ENCODE results near the gene AFF3. TPM values are rescaled to one million over a fixed set of nuclear protein-coding genes. Genes with fewer than 3 reads are reported as not detected.
"Not testable (repeated sequence)": the region's sequence is repeated elsewhere in the genome, so short reads cannot be mapped to it uniquely, and the experiment has no call there.

AFF3 gene
- total RNA-seq, 1 experiment from 2014 or later: 4.2 TPM

DNA sequence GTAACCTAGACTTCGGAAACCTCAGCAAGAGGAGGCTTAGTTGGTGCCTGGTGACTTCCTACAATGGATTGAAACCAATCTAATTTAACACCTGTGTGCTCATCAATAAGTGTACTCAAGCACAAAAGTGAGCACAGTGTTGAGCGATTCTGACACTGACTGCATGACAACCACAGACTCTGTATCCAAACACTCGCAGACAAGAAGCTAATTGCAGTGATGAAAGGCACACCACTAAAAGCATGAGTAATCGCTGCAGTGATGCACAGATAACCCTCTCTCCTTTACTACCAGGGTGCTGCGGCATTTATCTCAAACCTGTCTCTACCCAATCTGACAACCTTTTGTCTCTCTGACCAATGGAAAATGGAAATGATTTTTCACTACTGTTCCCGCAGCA lies 168.1 kb downstream of the AFF3 start:
- DNase-seq (ENCODE audit: low read depth, low spot score): no peak
- in situ Hi-C loops (cut with HindIII; ENCODE audit: low pct_unique_long_range_greater_than_20kb, low sequenced_read_pairs): no loop called here

DNA sequence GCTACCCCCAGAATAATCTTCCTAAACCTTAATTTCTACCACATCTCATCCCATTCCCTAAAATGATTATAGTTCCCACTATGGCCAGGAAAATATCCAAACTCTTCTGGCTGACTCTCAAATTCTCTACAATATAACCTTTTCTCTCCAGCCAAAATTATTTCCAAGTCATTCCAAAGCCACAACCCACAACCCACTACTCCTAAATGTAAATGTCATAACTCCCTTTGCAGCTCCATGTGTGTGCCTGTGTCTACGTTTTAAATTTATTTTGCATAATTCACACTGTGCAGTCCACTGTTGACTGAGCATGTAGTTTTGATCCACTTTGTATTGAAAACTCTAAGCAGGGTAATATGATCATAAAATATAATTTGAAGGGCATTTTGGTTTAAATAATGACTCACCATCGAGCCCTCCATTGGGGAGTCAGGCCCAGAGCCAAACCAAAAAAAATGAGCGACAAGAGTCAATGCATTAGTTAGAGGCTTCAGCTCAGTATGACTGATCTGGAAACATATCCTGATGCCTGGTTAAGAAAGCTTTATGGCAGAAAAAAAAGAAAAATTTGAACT lies 171.0 kb downstream of the AFF3 start:
- no peak for DNase-seq (ENCODE audit: low read depth, low spot score)
- in situ Hi-C loops (cut with HindIII; ENCODE audit: low pct_unique_long_range_greater_than_20kb, low sequenced_read_pairs): no loop called here

DNA sequence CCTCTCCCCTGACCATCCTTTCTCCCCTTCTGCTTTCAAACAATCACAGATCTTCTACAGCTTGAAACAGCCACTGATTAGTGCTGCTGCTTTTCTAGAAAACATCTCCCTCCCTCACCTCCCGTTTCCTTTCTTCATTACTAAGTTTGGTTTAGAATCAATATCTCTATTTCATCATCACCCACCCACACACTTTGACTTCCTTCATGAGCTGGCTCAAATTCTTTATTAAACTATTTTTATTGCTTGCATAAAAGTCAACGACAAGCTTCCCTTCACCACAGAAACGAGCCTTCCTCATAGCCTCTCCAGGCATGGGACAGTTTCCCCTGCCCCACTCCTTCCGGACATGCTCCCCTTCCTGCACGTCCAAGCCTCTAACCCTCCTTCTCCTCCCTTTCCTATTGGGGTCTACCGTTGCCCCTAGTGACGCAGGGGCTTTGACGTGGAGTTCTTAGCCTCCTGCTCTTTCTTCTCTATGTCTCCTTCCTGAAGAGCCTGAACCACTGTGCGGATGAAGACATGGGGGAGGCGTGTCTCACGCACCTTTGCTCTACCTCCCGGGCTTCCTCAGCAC lies 172.0 kb downstream of the AFF3 start:
- in situ Hi-C loops (cut with HindIII; ENCODE audit: low pct_unique_long_range_greater_than_20kb, low sequenced_read_pairs): no loop called here
- no peak for DNase-seq (ENCODE audit: low read depth, low spot score)

- DNase-seq (ENCODE audit: low read depth, low spot score): no peak
- in situ Hi-C loops (cut with HindIII; ENCODE audit: low pct_unique_long_range_greater_than_20kb, low sequenced_read_pairs): no loop called here
Observed at GRCh38 chr2:99961196-99961913, 181.0 kb downstream of the AFF3 start.

DNA sequence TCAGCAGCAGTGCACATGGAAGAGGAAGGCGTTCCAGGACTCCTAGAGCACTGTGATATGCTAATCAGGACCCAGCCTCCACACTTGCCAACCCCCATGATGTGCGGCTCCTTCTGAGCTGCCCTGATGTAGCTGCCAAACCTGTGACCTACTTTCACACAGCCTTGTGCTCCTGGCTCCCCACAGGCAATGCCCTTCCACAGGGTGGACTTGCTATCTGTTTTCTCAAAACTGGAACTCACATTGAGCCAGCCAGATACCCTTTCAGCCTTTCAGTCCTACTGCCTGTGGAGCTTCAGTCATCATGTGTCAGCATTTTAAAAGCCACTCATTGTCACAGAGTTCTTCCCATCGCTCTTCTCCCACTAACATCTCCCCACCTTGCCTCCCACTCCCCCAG lies 181.6 kb downstream of the AFF3 start:
- no peak for DNase-seq (ENCODE audit: low read depth, low spot score)
- in situ Hi-C loops (cut with HindIII; ENCODE audit: low pct_unique_long_range_greater_than_20kb, low sequenced_read_pairs): no loop called here

DNA sequence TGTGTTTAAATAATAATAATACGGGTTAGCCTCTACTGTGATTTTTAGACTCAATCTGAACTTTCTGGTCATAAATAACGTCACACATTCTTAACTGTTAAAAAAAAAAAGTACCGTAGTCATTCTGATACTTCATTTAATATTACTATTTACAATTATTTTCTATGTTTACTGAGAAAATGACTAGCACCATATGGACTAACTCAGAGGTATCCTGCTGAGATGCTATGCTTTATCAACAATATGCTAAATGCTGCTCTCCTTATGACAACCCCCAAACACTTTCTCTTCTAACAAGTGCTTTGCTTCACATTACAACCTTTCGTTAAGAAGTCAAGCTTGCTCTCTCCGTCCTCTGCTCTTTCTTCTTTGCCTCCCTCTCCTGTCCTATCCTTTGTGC lies 182.1 kb downstream of the AFF3 start:
- DNase-seq (ENCODE audit: low read depth, low spot score): no peak
- in situ Hi-C loops (cut with HindIII; ENCODE audit: low pct_unique_long_range_greater_than_20kb, low sequenced_read_pairs): no loop called here

GRCh38 chr2:99959261-99960014 lies 183.0 kb downstream of the AFF3 start:
- in situ Hi-C loops (cut with HindIII; ENCODE audit: low pct_unique_long_range_greater_than_20kb, low sequenced_read_pairs): no loop called here
- DNase-seq (ENCODE audit: low read depth, low spot score): no peak

GRCh38 chr2:99957332-99958133 lies 184.9 kb downstream of the AFF3 start:
- DNase-seq (ENCODE audit: low read depth, low spot score): peak; percentile 42
- in situ Hi-C loops (cut with HindIII; ENCODE audit: low pct_unique_long_range_greater_than_20kb, low sequenced_read_pairs): no loop called here

DNA sequence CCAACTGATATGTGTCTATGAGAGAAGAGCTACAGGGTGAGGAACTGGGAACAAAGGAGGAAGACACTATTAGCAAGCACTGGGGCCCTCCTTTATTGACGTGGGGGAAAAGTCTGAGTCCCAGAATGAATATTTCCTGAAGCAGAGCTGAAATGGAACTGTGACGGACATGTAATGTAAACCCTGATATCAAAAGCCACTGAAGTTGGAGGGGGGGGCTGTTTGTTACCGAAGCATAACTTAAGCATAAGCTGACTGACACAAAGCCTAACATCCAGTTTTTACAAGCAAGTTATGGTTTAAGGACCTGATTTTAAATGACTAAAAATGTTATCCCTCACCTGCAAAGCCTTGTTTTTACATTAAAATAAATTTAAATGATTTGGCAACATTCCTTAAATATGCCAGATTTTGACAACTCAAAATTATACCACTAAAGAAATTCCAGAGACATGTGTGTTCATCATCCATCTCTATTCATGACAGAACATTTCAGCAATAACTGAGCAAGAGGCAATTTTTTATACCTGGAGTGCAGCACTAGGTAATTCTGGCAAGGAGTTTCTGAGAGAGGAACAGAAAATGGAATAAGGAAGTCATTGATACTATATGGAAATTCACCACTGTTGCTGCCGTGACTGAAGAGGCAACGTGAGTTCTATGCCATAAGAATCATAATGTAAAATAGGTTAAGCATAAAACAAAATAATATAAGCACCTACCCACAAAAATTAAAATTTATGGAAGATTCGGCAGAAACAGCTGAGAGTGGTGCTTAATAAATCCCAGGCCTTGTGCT lies 186.0 kb downstream of the AFF3 start:
- DNase-seq (ENCODE audit: low read depth, low spot score): no peak
- in situ Hi-C loops (cut with HindIII; ENCODE audit: low pct_unique_long_range_greater_than_20kb, low sequenced_read_pairs): no loop called here

- no peak for DNase-seq (ENCODE audit: low read depth, low spot score)
- in situ Hi-C loops (cut with HindIII; ENCODE audit: low pct_unique_long_range_greater_than_20kb, low sequenced_read_pairs): no loop called here
Observed at GRCh38 chr2:99953750-99954149, 188.6 kb downstream of the AFF3 start.

GRCh38 chr2:99949963-99950362 lies 192.4 kb downstream of the AFF3 start:
- DNase-seq (ENCODE audit: low read depth, low spot score): no peak
- in situ Hi-C loops (cut with HindIII; ENCODE audit: low pct_unique_long_range_greater_than_20kb, low sequenced_read_pairs): no loop called here

GRCh38 chr2:99949530-99949929 lies 192.9 kb downstream of the AFF3 start:
- DNase-seq (ENCODE audit: low read depth, low spot score): no peak
- in situ Hi-C loops (cut with HindIII; ENCODE audit: low pct_unique_long_range_greater_than_20kb, low sequenced_read_pairs): no loop called here

DNA sequence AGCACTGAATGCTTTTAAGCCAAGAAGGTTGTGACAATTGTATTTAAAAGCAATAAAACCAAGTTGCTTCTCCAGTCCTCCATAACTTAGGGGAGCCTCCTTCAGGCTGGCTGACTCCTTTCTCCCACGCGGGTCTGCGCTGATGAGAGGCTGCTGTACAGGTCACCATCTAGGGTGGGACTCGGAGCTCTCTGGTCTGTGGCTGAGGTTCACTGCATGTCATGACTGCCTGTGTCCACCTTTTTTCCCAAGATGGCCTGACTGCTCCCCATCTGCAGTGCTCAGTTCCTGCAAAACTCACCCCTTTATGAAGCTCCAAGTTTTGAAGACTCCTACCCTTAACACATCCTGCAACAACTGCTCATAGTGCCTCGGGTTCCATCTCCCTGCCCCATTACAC lies 194.4 kb downstream of the AFF3 start:
- no peak for DNase-seq (ENCODE audit: low read depth, low spot score)
- in situ Hi-C loops (cut with HindIII; ENCODE audit: low pct_unique_long_range_greater_than_20kb, low sequenced_read_pairs): no loop called here

DNA sequence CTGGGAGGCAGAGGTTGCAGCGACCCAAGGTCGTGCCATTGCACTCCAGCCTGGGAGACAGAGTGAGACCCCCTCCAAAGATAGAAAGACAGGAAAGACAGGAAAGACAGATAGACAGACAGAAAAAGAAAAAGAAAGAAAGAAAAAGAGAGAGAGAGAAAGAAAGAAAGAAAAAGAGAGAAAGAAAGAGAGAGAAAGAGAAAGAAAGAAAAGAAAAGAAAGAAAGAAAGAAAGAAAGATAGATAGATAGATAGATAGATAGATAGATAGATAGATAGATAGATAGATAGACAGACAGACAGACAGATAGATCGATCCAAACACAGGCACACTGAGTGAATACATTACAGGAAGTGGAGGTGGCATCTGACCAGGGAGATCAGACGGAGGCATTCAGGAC lies 195.0 kb downstream of the AFF3 start:
- in situ Hi-C loops (cut with HindIII; ENCODE audit: low pct_unique_long_range_greater_than_20kb, low sequenced_read_pairs): not testable (repeated sequence)
- DNase-seq (ENCODE audit: low read depth, low spot score): peak; percentile 28

DNA sequence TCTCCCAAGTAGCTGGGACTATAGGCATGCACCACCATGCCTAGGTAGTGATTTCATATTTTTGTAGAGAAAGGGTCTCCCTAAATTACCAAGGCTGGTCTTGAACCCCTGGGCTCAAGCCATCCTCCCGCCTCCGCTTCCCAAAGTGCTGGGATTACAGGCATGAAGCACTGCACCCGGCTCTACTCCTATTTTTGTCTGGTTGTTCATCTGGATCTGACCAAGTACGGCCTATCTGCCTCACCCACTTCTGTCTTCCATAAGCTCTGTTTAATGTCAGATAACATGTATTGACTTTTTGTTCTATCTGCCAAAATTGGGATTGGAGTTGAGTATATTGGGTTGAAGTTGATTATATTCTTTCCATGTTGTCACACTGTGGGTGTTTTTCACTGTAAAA lies 198.4 kb downstream of the AFF3 start:
- in situ Hi-C loops (cut with HindIII; ENCODE audit: low pct_unique_long_range_greater_than_20kb, low sequenced_read_pairs): no loop called here
- no peak for DNase-seq (ENCODE audit: low read depth, low spot score)

DNA sequence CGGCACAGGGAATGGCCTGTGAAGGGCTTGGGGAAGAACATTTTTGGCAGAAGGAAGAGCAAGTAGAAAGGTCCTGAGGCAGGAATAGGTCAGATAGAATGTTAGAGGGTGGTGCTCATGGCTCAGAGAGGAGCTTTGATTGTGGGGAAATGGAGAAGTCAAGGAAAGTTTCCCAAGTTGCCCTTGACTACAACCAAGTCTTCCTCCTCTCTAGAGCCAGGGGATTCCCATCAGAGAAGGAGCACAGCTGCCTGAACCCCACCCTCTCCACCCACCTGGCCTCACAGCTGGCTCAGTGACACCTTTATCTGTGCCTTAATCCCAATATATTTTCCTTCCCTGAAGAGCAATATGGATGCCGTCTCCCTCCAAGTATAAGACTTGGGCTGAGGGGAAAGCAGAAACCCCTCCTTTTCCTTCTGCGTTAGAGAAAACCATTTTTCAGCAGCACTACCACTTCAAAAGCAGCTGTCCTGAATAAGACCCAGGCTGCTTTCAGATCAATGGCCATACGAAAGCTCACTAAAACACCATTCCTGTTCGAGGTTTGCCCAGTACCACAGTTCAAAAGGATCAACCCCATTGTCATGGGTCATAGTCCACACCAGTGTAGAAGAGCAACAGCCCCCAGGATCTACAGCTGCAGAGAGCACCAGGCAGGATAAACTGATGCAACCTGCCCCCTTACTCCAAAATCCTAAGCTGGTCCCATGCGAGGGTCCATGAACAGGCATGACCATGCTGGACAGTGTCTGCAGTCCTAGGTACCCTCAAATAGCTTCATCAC lies 199.6 kb downstream of the AFF3 start:
- DNase-seq (ENCODE audit: low read depth, low spot score): no peak
- in situ Hi-C loops (cut with HindIII; ENCODE audit: low pct_unique_long_range_greater_than_20kb, low sequenced_read_pairs): no loop called here

Measured in SK-MEL-5 (cell line).